ENCODE results near the gene PRDM2. TPM values are rescaled to one million over a fixed set of nuclear protein-coding genes. Genes with fewer than 3 reads are reported as not detected.

The PRDM2 gene
- total and polyA plus RNA-seq, 2 donors from 2014 or later, result 8.2 to 42.6 TPM

- TF ChIP-seq CTCF (IDR thresholded peaks at IDR 0.05; ENCODE audit: borderline replicate concordance, extremely low read depth, insufficient read depth), result no peak
- no peak for FAIRE-seq
- Histone ChIP-seq H3K27me3 (ENCODE audit: control insufficient read depth, insufficient read depth, low read length) (no peaks in the 10 kb centered on the region), H3K4me1 (ENCODE audit: control insufficient read depth in 2 of 3, insufficient read depth in 2 of 3, low read depth in 1 of 3, low read length in 3 of 3) (peaks cover 0 to 14% (median 0%) of the 10 kb centered on the region in 3 donors), H3K4me3 (ENCODE audit: low read length in 3 of 3) (no peak overlapping the region), H3K36me3 (ENCODE audit: control insufficient read depth in 2 of 3, insufficient read depth in 3 of 3, low read length in 3 of 3) (peaks cover 0 to 3% (median 0%) of the 10 kb centered on the region in 3 donors), H3K27ac (ENCODE audit: low read depth in 2 of 2, low read length in 2 of 2) (no peak overlapping the region), H3K9me3 (ENCODE audit: control insufficient read depth in 2 of 3, insufficient read depth in 1 of 3, low read length in 3 of 3) (no peaks in the 10 kb centered on the region), H3K9ac (ENCODE audit: low read length in 3 of 3) (no peak overlapping the region)
- DNase-seq, result no peak
- intact Hi-C loops (cut with DNase I), result no loop called here
Observed at GRCh38 chr1:13754510-13755103, 54.6 kb downstream of the PRDM2 start.

GRCh38 chr1:13756557-13757315 lies 56.7 kb downstream of the PRDM2 start:
- Histone ChIP-seq H3K27ac (ENCODE audit: low read depth in 2 of 2, low read length in 2 of 2) (no peak overlapping the region), H3K9me3 (ENCODE audit: control insufficient read depth in 2 of 3, insufficient read depth in 1 of 3, low read length in 3 of 3) (no peaks in the 10 kb centered on the region), H3K36me3 (ENCODE audit: control insufficient read depth in 2 of 3, insufficient read depth in 3 of 3, low read length in 3 of 3) (peaks cover 0 to 3% (median 0%) of the 10 kb centered on the region in 3 donors), H3K4me3 (ENCODE audit: low read length in 3 of 3) (no peak overlapping the region), H3K27me3 (ENCODE audit: control insufficient read depth, insufficient read depth, low read length) (no peaks in the 10 kb centered on the region), H3K4me1 (ENCODE audit: control insufficient read depth in 2 of 3, insufficient read depth in 2 of 3, low read depth in 1 of 3, low read length in 3 of 3) (peaks cover 0 to 13% (median 3%) of the 10 kb centered on the region in 3 donors), H3K9ac (ENCODE audit: low read length in 3 of 3) (no peak overlapping the region)
- DNase-seq (no peak), FAIRE-seq (no peak)
- TF ChIP-seq CTCF (IDR thresholded peaks at IDR 0.05; ENCODE audit: borderline replicate concordance, extremely low read depth, insufficient read depth), result no peak
- intact Hi-C loops (cut with DNase I), result no loop called here

- FAIRE-seq, result no peak
- H3K4me3 ChIP-seq (ENCODE audit: low read length in 3 of 3), result no peak overlapping the region
Observed at GRCh38 chr1:13757693-13758092, 57.7 kb downstream of the PRDM2 start.

More at GRCh38 chr1:13757693-13758092, 57.7 kb downstream of the PRDM2 start:
- no peak overlapping the region for H3K9ac ChIP-seq (ENCODE audit: low read length in 3 of 3)
- H3K36me3 ChIP-seq (ENCODE audit: control insufficient read depth in 2 of 3, insufficient read depth in 3 of 3, low read length in 3 of 3), result peaks cover 0 to 2% (median 0%) of the 10 kb centered on the region in 3 donors
- DNase-seq, result no peak
- no peaks in the 10 kb centered on the region for H3K9me3 ChIP-seq (ENCODE audit: control insufficient read depth in 2 of 3, insufficient read depth in 1 of 3, low read length in 3 of 3)
- H3K27me3 ChIP-seq (ENCODE audit: control insufficient read depth, insufficient read depth, low read length), result no peaks in the 10 kb centered on the region
- no peak for TF ChIP-seq CTCF (IDR thresholded peaks at IDR 0.05; ENCODE audit: borderline replicate concordance, extremely low read depth, insufficient read depth)
- peaks cover 0 to 14% (median 3%) of the 10 kb centered on the region in 3 donors for H3K4me1 ChIP-seq (ENCODE audit: control insufficient read depth in 2 of 3, insufficient read depth in 2 of 3, low read depth in 1 of 3, low read length in 3 of 3)
- intact Hi-C loops (cut with DNase I), result no loop called here
- H3K27ac ChIP-seq (ENCODE audit: low read depth in 2 of 2, low read length in 2 of 2), result no peak overlapping the region
